GM12865 (cell line): ENCODE measurements around the gene KCNJ16.

Experiments
- DNase-seq: peaks from one replicate; pipeline ENCODE4 v3.0.0; 2010; ENCODE audit warnings: low read depth
- H3K4me3 ChIP-seq: 2 replicates; pipeline ENCODE4 v1.5.1; 2011; ENCODE audit warnings: mild to moderate bottlenecking, low read depth, low read length, control low read depth
- TF ChIP-seq, protein P1 (sequence below): IDR thresholded peaks from 2 replicates; pipeline ENCODE4 v1.5.1; 2011; ENCODE audit warnings: low read length, control low read depth, low read depth, inconsistent platforms; ENCODE audit not compliant: insufficient read depth; ENCODE audit errors: missing control alignments

Gene KCNJ16

DNA sequence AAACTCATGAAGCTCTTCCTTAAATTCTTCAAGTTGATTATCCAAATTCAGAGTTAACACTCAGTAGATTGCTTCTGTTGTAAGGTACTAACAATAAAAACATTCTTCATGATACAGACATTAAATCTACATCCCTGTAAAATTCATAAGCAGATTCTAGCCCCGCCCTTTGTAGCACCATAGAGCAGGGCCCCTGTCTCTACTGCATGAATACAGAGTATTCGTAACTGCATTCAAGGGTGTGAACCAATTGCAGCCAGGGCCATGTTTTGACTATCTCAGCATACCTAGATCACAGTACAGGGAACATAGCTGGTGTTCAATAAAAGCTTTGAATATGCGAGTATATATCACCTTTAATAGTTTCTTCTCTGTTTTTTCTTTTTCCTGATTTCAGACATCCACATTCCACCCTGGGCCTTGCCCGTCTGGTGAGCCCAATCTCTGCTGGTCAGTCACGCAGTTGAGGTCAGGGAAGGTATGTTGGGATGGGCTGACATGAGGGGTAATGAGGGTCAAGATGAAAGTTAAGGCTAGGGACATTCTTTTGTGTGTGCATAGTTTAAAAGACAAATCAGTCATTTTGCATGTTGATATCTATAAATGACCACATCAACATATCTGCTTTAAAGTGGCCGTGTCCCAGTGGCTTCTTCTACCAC lies 33.0 kb downstream of the KCNJ16 start:
- no peak for DNase-seq
- TF ChIP-seq, protein P1, sequence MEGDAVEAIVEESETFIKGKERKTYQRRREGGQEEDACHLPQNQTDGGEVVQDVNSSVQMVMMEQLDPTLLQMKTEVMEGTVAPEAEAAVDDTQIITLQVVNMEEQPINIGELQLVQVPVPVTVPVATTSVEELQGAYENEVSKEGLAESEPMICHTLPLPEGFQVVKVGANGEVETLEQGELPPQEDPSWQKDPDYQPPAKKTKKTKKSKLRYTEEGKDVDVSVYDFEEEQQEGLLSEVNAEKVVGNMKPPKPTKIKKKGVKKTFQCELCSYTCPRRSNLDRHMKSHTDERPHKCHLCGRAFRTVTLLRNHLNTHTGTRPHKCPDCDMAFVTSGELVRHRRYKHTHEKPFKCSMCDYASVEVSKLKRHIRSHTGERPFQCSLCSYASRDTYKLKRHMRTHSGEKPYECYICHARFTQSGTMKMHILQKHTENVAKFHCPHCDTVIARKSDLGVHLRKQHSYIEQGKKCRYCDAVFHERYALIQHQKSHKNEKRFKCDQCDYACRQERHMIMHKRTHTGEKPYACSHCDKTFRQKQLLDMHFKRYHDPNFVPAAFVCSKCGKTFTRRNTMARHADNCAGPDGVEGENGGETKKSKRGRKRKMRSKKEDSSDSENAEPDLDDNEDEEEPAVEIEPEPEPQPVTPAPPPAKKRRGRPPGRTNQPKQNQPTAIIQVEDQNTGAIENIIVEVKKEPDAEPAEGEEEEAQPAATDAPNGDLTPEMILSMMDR, result no peak
- H3K4me3 ChIP-seq, result no peak overlapping the region

DNA sequence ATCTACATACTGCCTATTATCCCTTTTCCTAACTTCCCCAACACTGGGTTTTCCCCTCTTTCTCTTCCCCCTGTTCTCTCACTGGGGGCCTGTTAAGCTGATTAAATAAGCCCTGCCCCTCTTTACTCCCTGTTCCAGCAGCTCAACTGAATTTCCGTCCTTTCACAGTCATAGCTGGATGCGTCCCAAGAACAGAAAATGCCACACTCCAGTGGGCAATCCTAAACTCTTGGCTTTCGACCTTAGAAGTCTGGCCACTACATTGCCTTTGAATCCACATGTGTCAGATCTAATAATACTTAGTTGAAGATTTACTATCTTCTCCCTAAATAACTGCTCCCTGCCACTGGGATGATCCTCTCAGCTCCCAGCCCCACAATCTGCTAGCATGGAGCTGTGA lies 34.5 kb downstream of the KCNJ16 start:
- DNase-seq, result no peak
- no peak overlapping the region for H3K4me3 ChIP-seq
- TF ChIP-seq, protein P1, result no peak

GRCh38 chr17:70110443-70110880 lies 35.4 kb downstream of the KCNJ16 start:
- no peak for DNase-seq
- no peak overlapping the region for H3K4me3 ChIP-seq
- TF ChIP-seq, protein P1, result no peak

DNA sequence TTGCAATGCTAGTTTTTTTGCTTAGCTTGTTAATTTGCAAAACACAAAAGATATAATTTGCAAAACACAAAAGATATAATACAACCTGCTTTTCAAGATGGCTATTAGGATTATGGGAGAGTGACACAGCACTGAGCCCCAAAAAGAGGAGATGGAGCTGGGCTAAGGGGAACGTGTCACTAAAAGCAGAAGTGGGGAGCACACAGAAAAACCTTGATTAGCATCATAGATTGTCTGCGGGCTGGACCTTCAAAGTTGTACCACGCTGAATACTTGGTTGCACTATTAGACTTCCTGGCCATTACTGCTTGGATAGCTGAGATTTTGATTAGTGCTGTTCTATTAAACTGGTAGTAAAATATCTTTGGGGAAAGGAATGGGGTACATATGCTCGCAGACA lies 36.2 kb downstream of the KCNJ16 start:
- H3K4me3 ChIP-seq, result no peak overlapping the region
- DNase-seq, result no peak
- TF ChIP-seq, protein P1, result no peak

DNA sequence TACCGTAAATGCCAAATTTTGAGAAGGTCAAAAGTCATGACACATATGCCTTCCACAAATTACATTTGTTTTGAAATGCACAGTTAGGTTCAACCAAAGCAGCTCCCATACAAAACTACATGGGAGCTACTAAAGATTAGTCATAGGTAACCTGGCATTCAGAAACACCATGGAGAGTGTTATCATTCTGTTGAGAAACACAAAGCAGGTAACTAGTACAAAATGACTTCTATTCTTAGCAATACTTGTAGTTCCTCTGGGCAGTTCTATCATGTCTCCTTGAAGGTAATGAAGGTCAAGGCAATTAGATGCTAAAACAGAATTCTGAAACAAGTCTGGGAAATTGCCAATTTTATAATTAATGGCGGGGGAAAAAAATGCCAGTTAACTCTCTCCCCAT lies 39.4 kb downstream of the KCNJ16 start:
- TF ChIP-seq, protein P1, result no peak
- no peak for DNase-seq
- H3K4me3 ChIP-seq, result no peak overlapping the region

DNA sequence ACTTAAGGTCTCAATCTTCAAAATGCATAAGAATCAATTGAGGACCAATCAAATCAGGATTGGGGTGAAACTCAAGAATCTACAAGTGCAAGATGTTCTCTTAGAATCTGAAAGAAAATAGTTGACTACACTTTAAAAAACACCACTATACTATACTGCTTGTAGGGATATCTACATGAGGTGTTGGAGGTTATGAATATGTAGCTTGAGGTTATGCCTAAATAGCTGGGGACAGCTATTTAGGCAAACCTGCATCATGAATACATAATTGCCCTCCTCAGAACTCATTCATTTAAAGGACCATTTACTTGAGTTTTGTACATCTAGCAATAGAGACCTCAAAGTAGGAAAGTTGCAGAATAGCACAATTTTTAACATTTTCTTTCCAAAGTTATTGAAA lies 40.1 kb downstream of the KCNJ16 start:
- DNase-seq, result no peak
- TF ChIP-seq, protein P1, result no peak
- no peak overlapping the region for H3K4me3 ChIP-seq

DNA sequence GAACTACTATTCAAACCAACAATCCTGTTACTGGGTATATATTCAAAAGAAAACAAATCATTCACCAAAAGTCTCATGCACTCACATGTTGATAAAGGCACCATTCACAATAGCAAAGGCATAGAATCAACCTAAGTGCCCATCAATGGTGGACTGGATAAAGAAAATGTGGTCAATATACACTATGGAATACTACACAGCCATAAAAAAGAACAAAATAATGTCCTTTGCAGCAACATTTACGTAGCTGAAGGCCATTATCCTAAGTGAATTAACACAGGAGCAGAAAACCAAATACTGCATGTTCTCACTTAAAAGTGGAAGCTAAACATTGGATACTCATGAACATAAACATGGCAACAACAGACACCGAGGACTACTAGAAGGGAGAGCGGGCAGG lies 41.9 kb downstream of the KCNJ16 start:
- no peak overlapping the region for H3K4me3 ChIP-seq
- no peak for DNase-seq
- TF ChIP-seq, protein P1, result no peak
